HUES64 (cell line): ENCODE measurements around the gene ZFP42.

Experiments
- H3K27ac ChIP-seq: 2 replicates; pipeline ENCODE4 v1.7.0; 2013; ENCODE audit warnings: low read depth, low read length, inconsistent platforms
- H3K27me3 ChIP-seq: 2 replicates; pipeline ENCODE4 v1.6.1; 2013; ENCODE audit warnings: mild to moderate bottlenecking, low read length; ENCODE audit not compliant: insufficient read depth
- H3K36me3 ChIP-seq: 2 replicates; pipeline ENCODE4 v1.6.1; 2013; ENCODE audit warnings: mild to moderate bottlenecking, low read length; ENCODE audit not compliant: insufficient read depth
- H3K4me1 ChIP-seq: 2 replicates; pipeline ENCODE4 v1.6.1; 2013; ENCODE audit warnings: mild to moderate bottlenecking, low read length, moderate library complexity; ENCODE audit not compliant: insufficient read depth
- H3K4me3 ChIP-seq: 2 replicates; pipeline ENCODE4 v1.5.1; 2013; ENCODE audit warnings: mild to moderate bottlenecking, low read length, moderate library complexity
- H3K9ac ChIP-seq: 2 replicates; pipeline ENCODE4 v1.6.1; 2013; ENCODE audit warnings: mild to moderate bottlenecking, low read depth, low read length
- H3K9me3 ChIP-seq: 2 replicates; pipeline ENCODE4 v1.6.1; 2013; ENCODE audit warnings: low read depth, low read length; ENCODE audit not compliant: insufficient read depth
- WGBS: fragments of 150-250, 120-280 bp; methylation state at CpG from one replicate; pipeline ENCODE4 v1.1.7; 2013; ENCODE audit warnings: missing lambda C conversion rate; 5-methylcytosine and 5-hydroxymethylcytosine counted together

Gene ZFP42

DNA sequence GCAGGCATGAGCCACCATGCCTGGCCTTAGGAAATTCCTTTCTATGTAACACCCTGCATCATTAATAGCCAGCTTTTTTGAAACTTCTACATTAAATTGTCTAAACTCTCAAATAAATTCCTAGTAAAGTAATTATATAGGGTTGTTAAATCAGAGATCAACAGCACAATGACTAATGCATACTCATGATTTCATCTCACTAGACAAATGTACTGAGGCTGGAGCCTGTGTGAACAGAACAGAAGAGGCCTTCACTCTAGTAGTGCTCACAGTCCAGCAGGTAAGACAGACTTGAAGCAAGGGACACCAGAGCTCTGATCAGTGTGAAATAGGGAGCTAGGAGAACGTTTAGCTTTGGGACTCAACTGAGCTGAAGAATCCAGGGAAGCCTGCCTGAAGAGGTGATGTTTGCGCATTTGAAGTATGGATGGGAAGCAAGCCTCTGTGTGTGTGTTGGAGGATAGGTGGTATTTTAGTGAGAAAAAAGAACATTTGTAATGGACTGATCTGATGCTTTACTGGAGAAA, 3.9 kb downstream of the ZFP42 start:
- WGBS: 89% methylated on average over 2 of the region's 2 CpGs
- no peak overlapping the region; the same call in 1 of the 2 replicates for H3K4me3 ChIP-seq
- H3K9me3 ChIP-seq: no peaks in the 10 kb centered on the region
- no peak overlapping the region for H3K27ac ChIP-seq
- H3K27me3 ChIP-seq: no peaks in the 10 kb centered on the region
- no peak overlapping the region for H3K9ac ChIP-seq
- peaks cover 65% of the 10 kb centered on the region for H3K36me3 ChIP-seq
- H3K4me1 ChIP-seq: peaks cover 11% of the 10 kb centered on the region; the same call in 1 of the 2 replicates

GRCh38 chr4:188002323-188002722, 6.8 kb downstream of the ZFP42 start:
- Histone ChIP-seq H3K27me3 (no peaks in the 10 kb centered on the region), H3K36me3 (peaks cover 83% of the 10 kb centered on the region), H3K9ac (no peak overlapping the region), H3K4me3 (no peak overlapping the region), H3K27ac (no peak overlapping the region), H3K4me1 (peaks cover 11% of the 10 kb centered on the region; the same call in 1 of the 2 replicates), H3K9me3 (no peaks in the 10 kb centered on the region)
- WGBS: 86% methylated on average over 2 of the region's 2 CpGs

DNA sequence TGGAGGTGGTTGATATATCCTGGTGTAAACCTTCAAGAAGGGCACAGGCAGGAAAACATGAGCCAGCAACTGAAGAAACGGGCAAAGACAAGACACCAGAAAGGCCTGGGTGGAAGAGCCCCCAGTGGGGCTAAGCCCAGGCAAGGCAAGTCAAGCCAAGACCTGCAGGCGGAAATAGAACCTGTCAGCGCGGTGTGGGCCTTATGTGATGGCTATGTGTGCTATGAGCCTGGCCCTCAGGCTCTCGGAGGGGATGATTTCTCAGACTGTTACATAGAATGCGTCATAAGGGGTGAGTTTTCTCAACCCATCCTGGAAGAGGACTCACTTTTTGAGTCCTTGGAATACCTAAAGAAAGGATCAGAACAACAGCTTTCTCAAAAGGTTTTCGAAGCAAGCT, 7.2 kb downstream of the ZFP42 start:
- Histone ChIP-seq H3K36me3 (peaks cover 80% of the 10 kb centered on the region), H3K4me3 (no peak overlapping the region), H3K9ac (no peak overlapping the region), H3K4me1 (peaks cover 11% of the 10 kb centered on the region; the same call in 1 of the 2 replicates), H3K27ac (no peak overlapping the region), H3K9me3 (no peaks in the 10 kb centered on the region), H3K27me3 (no peaks in the 10 kb centered on the region)
- 94% methylated on average over 7 of the region's 7 CpGs for WGBS

- H3K9ac ChIP-seq: no peak overlapping the region
- 0 out of 2 replicates have a peak, but pooled peaks cover 4% of the 10 kb centered on the region for H3K4me1 ChIP-seq
- peaks cover 56% of the 10 kb centered on the region for H3K36me3 ChIP-seq
- H3K27ac ChIP-seq: no peak overlapping the region
- WGBS: 95% methylated on average over 3 of the region's 3 CpGs
- no peaks in the 10 kb centered on the region for H3K9me3 ChIP-seq
- no peak overlapping the region for H3K4me3 ChIP-seq
- H3K27me3 ChIP-seq: no peaks in the 10 kb centered on the region
Observed at GRCh38 chr4:188005561-188005960, 10.0 kb downstream of the ZFP42 start.

GRCh38 chr4:188006285-188006848, 10.8 kb downstream of the ZFP42 start:
- Histone ChIP-seq H3K9ac (no peak overlapping the region), H3K36me3 (peaks cover 56% of the 10 kb centered on the region), H3K27me3 (no peaks in the 10 kb centered on the region), H3K4me1 (0 out of 2 replicates have a peak, but pooled peaks cover 4% of the 10 kb centered on the region), H3K9me3 (no peaks in the 10 kb centered on the region), H3K27ac (no peak overlapping the region), H3K4me3 (no peak overlapping the region)
- 95% methylated on average over 4 of the region's 5 CpGs for WGBS

DNA sequence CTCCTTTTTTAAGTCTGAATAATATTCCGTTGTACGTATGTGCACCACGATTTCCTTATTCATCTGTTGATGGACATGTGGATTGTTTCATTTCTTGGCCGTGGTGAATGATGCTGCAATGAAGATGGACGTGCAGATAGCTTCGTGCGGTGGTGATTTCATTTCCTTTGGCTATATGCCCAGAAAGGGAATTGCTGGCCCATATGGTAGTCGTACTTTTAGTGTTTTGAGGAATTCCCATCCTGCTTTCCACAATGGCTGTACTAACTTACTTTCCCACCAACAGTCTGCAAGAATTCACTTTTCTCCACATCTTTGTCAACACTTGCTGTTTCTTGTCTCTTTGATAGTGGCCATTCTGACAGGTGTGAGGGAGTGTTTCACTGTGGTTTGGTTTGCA, 12.8 kb downstream of the ZFP42 start:
- Histone ChIP-seq H3K4me1 (no peaks in the 10 kb centered on the region), H3K9me3 (no peaks in the 10 kb centered on the region), H3K36me3 (peaks cover 37% of the 10 kb centered on the region), H3K27ac (no peak overlapping the region), H3K9ac (no peak overlapping the region), H3K4me3 (no peak overlapping the region), H3K27me3 (no peaks in the 10 kb centered on the region)
- WGBS: 93% methylated on average over 8 of the region's 8 CpGs

- 89% methylated on average over 5 of the region's 7 CpGs for WGBS
- Histone ChIP-seq H3K9ac (no peak overlapping the region), H3K27me3 (no peaks in the 10 kb centered on the region), H3K36me3 (peaks cover 9% of the 10 kb centered on the region; the same call in 1 of the 2 replicates), H3K4me1 (peaks cover 10% of the 10 kb centered on the region; the same call in 1 of the 2 replicates), H3K4me3 (no peak overlapping the region), H3K27ac (no peak overlapping the region), H3K9me3 (no peaks in the 10 kb centered on the region)
Observed at GRCh38 chr4:188012426-188012945, 16.9 kb downstream of the ZFP42 start.

- H3K4me1 ChIP-seq: peaks cover 10% of the 10 kb centered on the region; the same call in 1 of the 2 replicates
- 69% methylated on average over 13 of the region's 14 CpGs for WGBS
- peaks cover 9% of the 10 kb centered on the region; the same call in 1 of the 2 replicates for H3K36me3 ChIP-seq
- H3K9me3 ChIP-seq: no peaks in the 10 kb centered on the region
- no peak overlapping the region for H3K4me3 ChIP-seq
- H3K27ac ChIP-seq: no peak overlapping the region
- H3K9ac ChIP-seq: no peak overlapping the region
- no peaks in the 10 kb centered on the region for H3K27me3 ChIP-seq
Observed at GRCh38 chr4:188015025-188015940, 19.7 kb downstream of the ZFP42 start.

DNA sequence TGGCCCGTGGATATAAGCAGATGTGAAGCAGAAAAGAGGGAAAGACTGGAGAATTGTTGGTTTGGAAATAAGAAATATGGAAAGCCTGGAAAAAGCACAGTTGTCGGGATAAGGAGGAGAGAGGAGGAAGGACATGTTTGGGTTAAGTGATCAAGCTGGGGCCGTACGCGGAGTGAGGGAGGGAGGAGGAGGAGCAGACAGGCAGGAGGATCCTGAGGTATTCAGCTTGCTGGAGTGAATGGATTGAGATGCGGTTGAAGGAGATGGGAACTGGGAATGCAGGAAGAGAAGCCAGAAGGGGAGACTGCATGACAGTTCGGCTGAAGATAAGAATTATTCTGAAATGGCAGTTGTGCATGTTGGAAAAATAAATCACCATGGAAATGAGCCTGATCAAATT, 21.2 kb downstream of the ZFP42 start:
- no peak overlapping the region for H3K4me3 ChIP-seq
- H3K9me3 ChIP-seq: no peaks in the 10 kb centered on the region
- no peak overlapping the region for H3K27ac ChIP-seq
- H3K4me1 ChIP-seq: peaks cover 17% of the 10 kb centered on the region
- WGBS: 18% methylated on average over 7 of the region's 7 CpGs
- H3K9ac ChIP-seq: no peak overlapping the region
- no peaks in the 10 kb centered on the region for H3K36me3 ChIP-seq
- no peaks in the 10 kb centered on the region for H3K27me3 ChIP-seq

- Histone ChIP-seq H3K9me3 (no peaks in the 10 kb centered on the region), H3K27me3 (no peaks in the 10 kb centered on the region), H3K4me3 (no peak overlapping the region), H3K27ac (no peak overlapping the region), H3K9ac (no peak overlapping the region), H3K36me3 (no peaks in the 10 kb centered on the region), H3K4me1 (peaks cover 25% of the 10 kb centered on the region)
- 91% methylated on average over 4 of the region's 6 CpGs for WGBS
Observed at GRCh38 chr4:188018262-188018661, 22.7 kb downstream of the ZFP42 start.
